HFFc6 (cell line): Measurements from ENCODE around the gene CSF3R. TPM values are rescaled to one million over a fixed set of nuclear protein-coding genes. Genes with fewer than 3 reads are reported as not detected.

Experiments
- DNase-seq: peaks from one replicate; pipeline ENCODE4 v3.0.0-alpha.2; 2018
- H3K27ac Mint-ChIP-seq: 2 replicates; pipeline ENCODE4 v1.8.0; 2020; ENCODE audit warnings: mild to moderate bottlenecking, mixed read lengths
- H3K27me3 Mint-ChIP-seq: 2 replicates; pipeline ENCODE4 v1.8.0; 2021; ENCODE audit warnings: mild to moderate bottlenecking, moderate library complexity, mixed read lengths; ENCODE audit not compliant: insufficient read depth
- H3K36me3 Mint-ChIP-seq: 2 replicates; pipeline ENCODE4 v1.8.0; 2021; ENCODE audit warnings: low read depth, mixed read lengths
- H3K4me1 Mint-ChIP-seq: 2 replicates; pipeline ENCODE4 v1.8.0; 2020; ENCODE audit warnings: low read depth, mixed read lengths
- H3K4me3 Mint-ChIP-seq: 2 replicates; pipeline ENCODE4 v1.8.0; 2020; ENCODE audit warnings: mild to moderate bottlenecking, moderate library complexity, mixed read lengths
- H3K9me3 Mint-ChIP-seq: 2 replicates; pipeline ENCODE4 v1.8.0; 2020; ENCODE audit warnings: mild to moderate bottlenecking, mixed read lengths
- CTCF ChIP-seq: fragments of 200-600 bp; sonication (generic); IDR thresholded peaks from 2 replicates; pipeline ENCODE4 v1.5.0; 2021; ENCODE audit warnings: antibody characterized with exemption, mild to moderate bottlenecking
- total RNA-seq, 6 experiments: library from RNA; stranded (reverse); fragmentation: NEBNext Ultra II Directional; extraction: Animal tissue kit (Norgen Biotek cat#: 25700); gene quantifications; 2 replicates in 1 of 6; 3 replicates in 5 of 6; pipeline ENCODE4 v1.2.3, GENCODE V29; 2021

CSF3R gene
- total RNA-seq, 6 experiments from 2014 or later = not detected

GRCh38 chr1:36469163-36469562 is 13.6 kb downstream of the CSF3R start:
- Mint-ChIP-seq H3K27me3 (peaks cover 11% of the 10 kb centered on the region), H3K36me3 (no peaks in the 10 kb centered on the region), H3K4me3 (no peak overlapping the region), H3K27ac (no peak overlapping the region), H3K9me3 (no peaks in the 10 kb centered on the region), H3K4me1 (peaks cover 20% of the 10 kb centered on the region)
- DNase-seq = no peak
- TF ChIP-seq CTCF = no peak

GRCh38 chr1:36467700-36468455 is 14.8 kb downstream of the CSF3R start:
- Mint-ChIP-seq H3K4me3 (no peak overlapping the region), H3K27me3 (peaks cover 5% of the 10 kb centered on the region), H3K36me3 (no peaks in the 10 kb centered on the region), H3K4me1 (peaks cover 26% of the 10 kb centered on the region), H3K9me3 (no peaks in the 10 kb centered on the region), H3K27ac (no peak overlapping the region)
- TF ChIP-seq CTCF = no peak
- no peak for DNase-seq

GRCh38 chr1:36467027-36467410 is 15.7 kb downstream of the CSF3R start:
- Mint-ChIP-seq H3K4me1 (peaks cover 30% of the 10 kb centered on the region), H3K36me3 (no peaks in the 10 kb centered on the region; the same call in 1 of the 2 replicates), H3K27ac (no peak overlapping the region), H3K9me3 (no peaks in the 10 kb centered on the region), H3K4me3 (no peak overlapping the region), H3K27me3 (peaks cover 5% of the 10 kb centered on the region)
- no peak for DNase-seq
- no peak for TF ChIP-seq CTCF

- TF ChIP-seq CTCF = no peak
- no peak for DNase-seq
- H3K27me3 Mint-ChIP-seq = peaks cover 5% of the 10 kb centered on the region
- H3K4me3 Mint-ChIP-seq = peak overlapping the region; percentile 11; the same call in 1 of the 2 replicates
- H3K4me1 Mint-ChIP-seq = peaks cover 30% of the 10 kb centered on the region
- peaks cover under 1% of the 10 kb centered on the region; the same call in 1 of the 2 replicates for H3K36me3 Mint-ChIP-seq
- no peaks in the 10 kb centered on the region for H3K9me3 Mint-ChIP-seq
- H3K27ac Mint-ChIP-seq = peak overlapping the region; percentile 95; the same call in 1 of the 2 replicates
Measured at GRCh38 chr1:36466370-36467026, 16.2 kb downstream of the CSF3R start.

- DNase-seq = no peak
- H3K36me3 Mint-ChIP-seq = peaks cover 7% of the 10 kb centered on the region; the same call in 1 of the 2 replicates
- no peaks in the 10 kb centered on the region for H3K9me3 Mint-ChIP-seq
- H3K27ac Mint-ChIP-seq = peak overlapping the region; percentile 95
- TF ChIP-seq CTCF = no peak
- peaks cover 5% of the 10 kb centered on the region for H3K27me3 Mint-ChIP-seq
- peaks cover 30% of the 10 kb centered on the region for H3K4me1 Mint-ChIP-seq
- peak overlapping the region; percentile 11 for H3K4me3 Mint-ChIP-seq
Measured at GRCh38 chr1:36465731-36466369, 16.9 kb downstream of the CSF3R start.
